GM12878 (cell line): ENCODE data around the gene HSPBP1. TPM values are rescaled to one million over a fixed set of nuclear protein-coding genes. Genes with fewer than 3 reads are reported as not detected.

Source experiments
- ATAC-seq: fragments of 200-7000 bp; cut with Tn5 transposase; 3 replicates; pipeline ENCODE4 v1.9.1; 2020; ENCODE audit warnings: mild to moderate bottlenecking, moderate library complexity
- BruUV-seq: library from RNA; stranded (reverse); fragments of 400-500 nt; replicated peaks from 2 replicates; lab custom pipeline; 2021; lab: Mats Ljungman, UMichigan
- CTCF ChIA-PET: fragments of 300-600 bp; sonication (Branson Sonifier 250); formaldehyde crosslinking; extraction: SDS; loops from one replicate; lab custom pipeline; 2021; ENCODE audit warnings: inconsistent platforms; lab: Yijun Ruan, JAX
- POLR2A ChIA-PET: fragments of 350-600 bp; formaldehyde crosslinking; extraction: SDS; loops from one replicate; lab custom pipeline; 2021; ENCODE audit warnings: inconsistent platforms; lab: Charles Lee
- RAD21 ChIA-PET: fragments of 300-600 bp; sonication (Branson Sonifier 250); formaldehyde crosslinking; loops from one replicate; lab custom pipeline; 2023; ENCODE audit warnings: antibody characterized with exemption; ENCODE audit not compliant: unreplicated experiment; lab: Charles Lee
- SMC1A ChIA-PET: fragments of 300-600 bp; sonication (Branson Sonifier 250); formaldehyde crosslinking; loops from one replicate; lab custom pipeline; 2023; ENCODE audit not compliant: unreplicated experiment, uncharacterized antibody; lab: Charles Lee
- DNase-seq: peaks from one replicate; pipeline ENCODE4 v3.0.0-alpha.2; 2011; ENCODE audit warnings: low read depth, low spot score
- FAIRE-seq: peaks from 3 replicates; lab custom pipeline; 2011; peaks lifted over from hg19 to GRCh38; lab: Jason Lieb, UNC
- H2AFZ ChIP-seq: 2 replicates; pipeline ENCODE4 v1.6.0; 2011; ENCODE audit warnings: low read depth, low read length, control low read depth; ENCODE audit not compliant: control insufficient read depth
- H3K27ac ChIP-seq: 2 replicates; pipeline ENCODE4 v1.5.1; 2011; ENCODE audit warnings: control low read depth; ENCODE audit not compliant: control insufficient read depth, insufficient read depth
- H3K27me3 ChIP-seq, 2 experiments: replicated peaks in 1 of 2; 2 replicates each; pipeline versions ENCODE4 v1.6.0 to v1.6.1; 2011; ENCODE audit warnings: low read length in 1 of 2; ENCODE audit not compliant: control insufficient read depth in 2 of 2, insufficient read depth in 2 of 2
- H3K36me3 ChIP-seq, 2 experiments: 2 replicates each; pipeline ENCODE4 v1.5.1; 2011; ENCODE audit warnings: low read length in 1 of 2; ENCODE audit not compliant: control insufficient read depth in 2 of 2, insufficient read depth in 2 of 2
- H3K4me1 ChIP-seq: 2 replicates; pipeline ENCODE4 v1.6.1; 2011; ENCODE audit warnings: mild to moderate bottlenecking, low read length, moderate library complexity, mixed read lengths; ENCODE audit not compliant: control insufficient read depth, insufficient read depth
- H3K4me2 ChIP-seq: 2 replicates; pipeline ENCODE4 v1.6.0; 2011; ENCODE audit warnings: control low read depth; ENCODE audit not compliant: control insufficient read depth, insufficient read depth
- H3K4me3 ChIP-seq: fragments of 200-600 bp; sonication (generic); 2 replicates; pipeline ENCODE4 v1.5.1; 2016
- H3K79me2 ChIP-seq: 2 replicates; pipeline ENCODE4 v1.6.0; 2011; ENCODE audit warnings: low read length; ENCODE audit not compliant: control insufficient read depth, insufficient read depth
- H3K9ac ChIP-seq: 2 replicates; pipeline ENCODE4 v1.8.0; 2011; ENCODE audit warnings: low read length, control low read depth, mixed read lengths; ENCODE audit not compliant: control insufficient read depth, insufficient read depth
- H3K9me3 ChIP-seq: replicated peaks from 3 replicates; pipeline ENCODE4 v1.5.1; 2011; ENCODE audit warnings: mild to moderate bottlenecking, low read length; ENCODE audit not compliant: control insufficient read depth, insufficient read depth
- H4K20me1 ChIP-seq: 2 replicates; pipeline ENCODE4 v1.6.0; 2011; ENCODE audit not compliant: control insufficient read depth, insufficient read depth
- WGBS: methylation state at CpG from one replicate; pipeline ENCODE4 v1.1.6; 2016; ENCODE audit warnings: low lambda C conversion rate; ENCODE audit not compliant: insufficient replicate concordance, insufficient coverage; ENCODE audit errors: missing lambda C conversion rate; 5-methylcytosine and 5-hydroxymethylcytosine counted together
- in situ Hi-C: fragments of 300-500 bp; cut with MboI; formaldehyde crosslinking; loops from 9 replicates; pipeline ENCODE4 v1.14.3; 2018; ENCODE audit warnings: mixed read lengths
- intact Hi-C: fragments of 100-400 bp; cut with micrococcal nuclease; formaldehyde crosslinking; loops from one replicate; pipeline ENCODE4 v1.14.2; 2022; ENCODE audit not compliant: unreplicated experiment
- polyA plus RNA-seq, 11 experiments: library from polyadenylated mRNA; depleted of rRNA in 4 of 11; unstranded in 6 of 11; stranded (reverse) in 5 of 11; fragments of >200 nt; fragmentation: Nextera tagmentation in 4 of 11; fragmentation: Illumina TruSeq in 1 of 11; extraction: Ambion mirVana in 4 of 11; extraction: Trizol in 1 of 11; gene quantifications; 1 replicate in 1 of 11; 2 replicates in 10 of 11; pipeline versions ENCODE4 v1.2.1 to v1.2.3, GENCODE V29; 2011 to 2016; ENCODE audit warnings: inconsistent platforms in 2 of 11, missing spikeins in 2 of 11, low read depth in 1 of 11
- total RNA-seq, 4 experiments: library from RNA; depleted of rRNA in 3 of 4; stranded (reverse); fragments of >200 nt in 3 of 4; fragmentation: Illumina TruSeq in 1 of 4; extraction: Trizol in 1 of 4; gene quantifications; 2 replicates each; pipeline versions ENCODE4 v1.2.1 to v1.2.3, GENCODE V29; 2013 to 2021
- TF ChIP-seq, protein P1 (sequence below): fragments of 450-650 bp; IDR thresholded peaks from 2 replicates; pipeline ENCODE4 v1.6.1; 2018; ENCODE audit warnings: borderline replicate concordance, mild to moderate bottlenecking; ENCODE audit not compliant: partially characterized antibody
- TF ChIP-seq, protein P2 (sequence below): IDR thresholded peaks from 2 replicates; pipeline ENCODE4 v1.6.1; 2012; ENCODE audit warnings: low read depth, low read length, improper control_type of control experiment

HSPBP1 gene
- total and polyA plus RNA-seq, 10 of the 15 experiments (the other 5 are each of a cell fraction or from before 2014, with no cell fraction given) = 0.18 to 83.3 (median 23.0) TPM

DNA sequence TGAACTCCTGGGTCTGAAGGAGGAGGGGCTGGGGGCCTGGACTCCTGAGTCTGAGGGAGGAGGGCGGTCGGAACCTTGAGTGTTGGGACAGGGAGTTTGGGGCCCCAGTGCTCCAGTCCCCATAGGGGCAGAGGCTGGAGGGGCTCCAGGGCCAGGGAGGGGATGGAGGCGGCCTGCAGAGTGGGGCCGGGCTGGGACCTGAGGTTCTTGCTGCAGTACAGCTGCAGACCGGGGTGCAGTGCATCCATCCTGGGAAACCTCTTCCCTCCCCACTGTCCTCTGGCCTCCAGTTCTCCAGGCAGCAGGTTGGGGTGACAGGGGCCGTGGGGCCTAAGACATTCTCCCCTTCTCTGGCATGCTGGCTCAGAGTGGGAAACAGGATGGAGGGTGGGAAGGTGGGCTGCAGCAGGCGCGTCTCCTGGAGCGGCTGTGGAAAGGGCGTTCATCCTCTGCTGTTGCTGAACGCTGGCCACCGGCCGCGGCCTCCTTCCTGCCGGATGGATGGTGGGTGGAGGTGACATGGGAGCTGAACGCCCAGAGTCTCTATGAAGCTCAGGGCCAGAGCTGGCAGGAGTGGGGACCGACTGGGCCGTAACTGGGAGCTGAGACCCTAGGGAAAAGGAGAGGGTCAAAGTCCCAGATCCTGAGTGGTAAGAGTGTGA lies 5.5 kb upstream of the HSPBP1 start:
- no peak overlapping the region for H3K9ac ChIP-seq
- H3K4me3 ChIP-seq = no peak overlapping the region
- intact Hi-C loops = no loop called here
- BruUV-seq = no TSS peak
- WGBS = 78% methylated on average over 17 of the region's 18 CpGs
- RAD21 ChIA-PET = no interaction called here
- no peak overlapping the region for H3K27ac ChIP-seq
- H3K27me3 ChIP-seq = no peaks in the 10 kb centered on the region; a peak in 1 of 4 replicates
- SMC1A ChIA-PET = no interaction called here
- no peak overlapping the region for H3K4me2 ChIP-seq
- DNase-seq = no peak
- H4K20me1 ChIP-seq = no peaks in the 10 kb centered on the region
- no peaks in the 10 kb centered on the region for H3K36me3 ChIP-seq
- H2AFZ ChIP-seq = no peak overlapping the region
- TF ChIP-seq, protein P1, sequence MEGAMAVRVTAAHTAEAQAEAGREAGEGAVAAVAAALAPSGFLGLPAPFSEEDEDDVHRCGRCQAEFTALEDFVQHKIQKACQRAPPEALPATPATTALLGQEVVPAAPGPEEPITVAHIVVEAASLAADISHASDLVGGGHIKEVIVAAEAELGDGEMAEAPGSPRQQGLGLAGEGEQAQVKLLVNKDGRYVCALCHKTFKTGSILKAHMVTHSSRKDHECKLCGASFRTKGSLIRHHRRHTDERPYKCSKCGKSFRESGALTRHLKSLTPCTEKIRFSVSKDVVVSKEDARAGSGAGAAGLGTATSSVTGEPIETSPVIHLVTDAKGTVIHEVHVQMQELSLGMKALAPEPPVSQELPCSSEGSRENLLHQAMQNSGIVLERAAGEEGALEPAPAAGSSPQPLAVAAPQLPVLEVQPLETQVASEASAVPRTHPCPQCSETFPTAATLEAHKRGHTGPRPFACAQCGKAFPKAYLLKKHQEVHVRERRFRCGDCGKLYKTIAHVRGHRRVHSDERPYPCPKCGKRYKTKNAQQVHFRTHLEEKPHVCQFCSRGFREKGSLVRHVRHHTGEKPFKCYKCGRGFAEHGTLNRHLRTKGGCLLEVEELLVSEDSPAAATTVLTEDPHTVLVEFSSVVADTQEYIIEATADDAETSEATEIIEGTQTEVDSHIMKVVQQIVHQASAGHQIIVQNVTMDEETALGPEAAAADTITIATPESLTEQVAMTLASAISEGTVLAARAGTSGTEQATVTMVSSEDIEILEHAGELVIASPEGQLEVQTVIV = no peak
- TF ChIP-seq, protein P2, sequence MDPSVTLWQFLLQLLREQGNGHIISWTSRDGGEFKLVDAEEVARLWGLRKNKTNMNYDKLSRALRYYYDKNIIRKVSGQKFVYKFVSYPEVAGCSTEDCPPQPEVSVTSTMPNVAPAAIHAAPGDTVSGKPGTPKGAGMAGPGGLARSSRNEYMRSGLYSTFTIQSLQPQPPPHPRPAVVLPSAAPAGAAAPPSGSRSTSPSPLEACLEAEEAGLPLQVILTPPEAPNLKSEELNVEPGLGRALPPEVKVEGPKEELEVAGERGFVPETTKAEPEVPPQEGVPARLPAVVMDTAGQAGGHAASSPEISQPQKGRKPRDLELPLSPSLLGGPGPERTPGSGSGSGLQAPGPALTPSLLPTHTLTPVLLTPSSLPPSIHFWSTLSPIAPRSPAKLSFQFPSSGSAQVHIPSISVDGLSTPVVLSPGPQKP = no peak
- CTCF ChIA-PET = no interaction called here
- peaks cover 8% of the 10 kb centered on the region for H3K4me1 ChIP-seq
- no peak for ATAC-seq
- H3K9me3 ChIP-seq = no peaks in the 10 kb centered on the region
- in situ Hi-C loops = no loop called here
- POLR2A ChIA-PET = no interaction called here
- H3K79me2 ChIP-seq = no peaks in the 10 kb centered on the region
- FAIRE-seq = no peak
